ENCODE results near the gene RNF223. TPM values are rescaled to one million over a fixed set of nuclear protein-coding genes. Genes with fewer than 3 reads are reported as not detected.

The RNF223 gene
- total RNA-seq, 4 donors from 2014 or later: not detected

DNA sequence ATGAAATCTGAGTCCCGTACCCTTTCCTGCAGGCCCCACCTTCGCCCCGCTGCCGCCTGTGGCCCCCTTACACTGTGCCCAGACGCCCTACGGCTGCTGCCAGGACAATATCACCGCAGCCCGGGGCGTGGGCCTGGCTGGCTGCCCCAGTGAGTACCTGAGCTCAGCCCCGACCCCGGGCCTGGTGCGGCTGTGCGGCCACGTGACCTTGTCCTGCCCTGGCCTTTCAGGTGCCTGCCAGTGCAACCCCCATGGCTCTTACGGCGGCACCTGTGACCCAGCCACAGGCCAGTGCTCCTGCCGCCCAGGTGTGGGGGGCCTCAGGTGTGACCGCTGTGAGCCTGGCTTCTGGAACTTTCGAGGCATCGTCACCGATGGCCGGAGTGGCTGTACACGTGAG is 29.0 kb downstream of the RNF223 start:
- ATAC-seq (ENCODE audit: low FRiP score) (no peak), DNase-seq (ENCODE audit: low spot score) (no peak)
- TF ChIP-seq, protein P1, sequence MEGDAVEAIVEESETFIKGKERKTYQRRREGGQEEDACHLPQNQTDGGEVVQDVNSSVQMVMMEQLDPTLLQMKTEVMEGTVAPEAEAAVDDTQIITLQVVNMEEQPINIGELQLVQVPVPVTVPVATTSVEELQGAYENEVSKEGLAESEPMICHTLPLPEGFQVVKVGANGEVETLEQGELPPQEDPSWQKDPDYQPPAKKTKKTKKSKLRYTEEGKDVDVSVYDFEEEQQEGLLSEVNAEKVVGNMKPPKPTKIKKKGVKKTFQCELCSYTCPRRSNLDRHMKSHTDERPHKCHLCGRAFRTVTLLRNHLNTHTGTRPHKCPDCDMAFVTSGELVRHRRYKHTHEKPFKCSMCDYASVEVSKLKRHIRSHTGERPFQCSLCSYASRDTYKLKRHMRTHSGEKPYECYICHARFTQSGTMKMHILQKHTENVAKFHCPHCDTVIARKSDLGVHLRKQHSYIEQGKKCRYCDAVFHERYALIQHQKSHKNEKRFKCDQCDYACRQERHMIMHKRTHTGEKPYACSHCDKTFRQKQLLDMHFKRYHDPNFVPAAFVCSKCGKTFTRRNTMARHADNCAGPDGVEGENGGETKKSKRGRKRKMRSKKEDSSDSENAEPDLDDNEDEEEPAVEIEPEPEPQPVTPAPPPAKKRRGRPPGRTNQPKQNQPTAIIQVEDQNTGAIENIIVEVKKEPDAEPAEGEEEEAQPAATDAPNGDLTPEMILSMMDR (IDR thresholded peaks at IDR 0.05): no peak

DNA sequence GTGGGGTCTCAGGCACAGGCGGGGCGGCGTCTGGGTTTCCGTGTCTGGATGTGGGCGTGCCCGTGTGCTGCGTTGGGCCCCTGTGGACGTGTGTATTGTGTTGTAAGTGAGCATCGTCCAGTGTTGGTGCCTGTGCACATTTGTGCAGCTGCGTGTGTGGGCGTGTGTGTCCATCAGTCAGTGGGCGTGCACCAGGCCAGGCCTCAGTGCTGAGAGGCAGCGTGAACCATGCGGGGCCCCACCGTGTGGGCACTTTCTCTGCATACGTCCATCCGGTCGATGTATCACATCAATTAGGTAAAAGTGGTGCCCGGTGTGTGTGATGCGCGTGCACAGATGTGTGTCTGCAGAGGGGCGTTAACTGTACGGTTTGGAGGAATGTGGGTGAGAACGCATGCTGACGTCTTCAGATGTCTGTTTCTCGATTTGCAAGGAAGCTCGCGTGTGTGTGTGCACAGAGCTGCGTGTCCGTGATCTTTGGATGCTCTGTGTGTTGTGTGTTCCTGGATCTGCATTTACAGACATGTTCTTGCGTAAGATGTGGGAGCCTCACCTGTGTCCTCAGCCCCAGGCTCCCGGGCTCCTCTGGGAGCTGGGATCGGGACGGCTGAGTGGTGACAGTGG is 29.5 kb downstream of the RNF223 start:
- TF ChIP-seq, protein P1 (IDR thresholded peaks at IDR 0.05): no peak
- no peak for ATAC-seq (ENCODE audit: low FRiP score)
- no peak for DNase-seq (ENCODE audit: low spot score)

DNA sequence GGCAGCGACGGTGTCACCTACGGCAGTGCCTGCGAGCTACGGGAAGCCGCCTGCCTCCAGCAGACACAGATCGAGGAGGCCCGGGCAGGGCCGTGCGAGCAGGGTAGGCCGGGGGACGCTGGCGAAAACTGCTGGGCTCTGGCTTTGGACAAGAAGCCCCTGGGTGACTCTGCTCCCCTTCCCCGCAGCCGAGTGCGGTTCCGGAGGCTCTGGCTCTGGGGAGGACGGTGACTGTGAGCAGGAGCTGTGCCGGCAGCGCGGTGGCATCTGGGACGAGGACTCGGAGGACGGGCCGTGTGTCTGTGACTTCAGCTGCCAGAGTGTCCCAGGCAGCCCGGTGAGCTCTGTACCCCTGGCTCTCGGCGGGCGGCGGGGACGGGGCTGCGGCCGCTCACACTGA is 30.2 kb downstream of the RNF223 start:
- no peak for ATAC-seq (ENCODE audit: low FRiP score)
- no peak for DNase-seq (ENCODE audit: low spot score)
- TF ChIP-seq, protein P1 (IDR thresholded peaks at IDR 0.05): no peak

DNA sequence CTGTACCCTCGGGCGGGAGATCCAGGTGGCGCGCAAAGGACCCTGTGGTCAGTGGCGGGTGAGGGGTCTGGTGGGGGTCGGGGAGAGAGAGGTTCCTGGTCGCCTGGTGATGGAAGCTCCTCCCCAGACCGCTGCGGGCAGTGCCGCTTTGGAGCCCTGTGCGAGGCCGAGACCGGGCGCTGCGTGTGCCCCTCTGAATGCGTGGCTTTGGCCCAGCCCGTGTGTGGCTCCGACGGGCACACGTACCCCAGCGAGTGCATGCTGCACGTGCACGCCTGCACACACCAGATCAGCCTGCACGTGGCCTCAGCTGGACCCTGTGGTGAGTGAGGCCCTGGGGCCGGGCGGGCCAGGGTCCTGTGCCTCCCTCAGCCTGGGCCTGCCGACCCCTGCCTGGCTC is 30.7 kb downstream of the RNF223 start:
- DNase-seq (ENCODE audit: low spot score) (no peak), ATAC-seq (ENCODE audit: low FRiP score) (no peak)
- TF ChIP-seq, protein P1 (IDR thresholded peaks at IDR 0.05): no peak

DNA sequence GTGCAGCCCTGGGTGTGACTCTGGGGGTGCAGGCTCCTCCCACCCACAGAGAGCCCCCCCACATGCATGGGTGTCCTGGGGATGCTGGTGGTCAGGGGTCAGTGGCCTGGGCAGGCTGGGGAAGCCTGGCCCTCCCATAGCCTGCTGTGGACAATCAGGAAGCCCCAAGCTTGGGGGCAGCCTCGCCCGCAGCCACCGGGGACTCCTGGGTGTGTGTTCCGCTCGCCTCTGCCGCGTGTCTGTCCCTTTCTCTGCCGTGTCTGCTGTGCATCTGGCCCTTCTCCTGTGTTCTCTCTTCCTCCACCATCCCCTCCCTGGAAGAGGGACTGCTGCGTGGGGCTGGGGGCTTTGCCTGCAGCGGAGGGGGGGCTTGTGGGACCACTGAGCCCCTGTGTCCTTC is 31.3 kb downstream of the RNF223 start:
- no peak for DNase-seq (ENCODE audit: low spot score)
- ATAC-seq (ENCODE audit: low FRiP score): no peak
- TF ChIP-seq, protein P1 (IDR thresholded peaks at IDR 0.05): no peak

DNA sequence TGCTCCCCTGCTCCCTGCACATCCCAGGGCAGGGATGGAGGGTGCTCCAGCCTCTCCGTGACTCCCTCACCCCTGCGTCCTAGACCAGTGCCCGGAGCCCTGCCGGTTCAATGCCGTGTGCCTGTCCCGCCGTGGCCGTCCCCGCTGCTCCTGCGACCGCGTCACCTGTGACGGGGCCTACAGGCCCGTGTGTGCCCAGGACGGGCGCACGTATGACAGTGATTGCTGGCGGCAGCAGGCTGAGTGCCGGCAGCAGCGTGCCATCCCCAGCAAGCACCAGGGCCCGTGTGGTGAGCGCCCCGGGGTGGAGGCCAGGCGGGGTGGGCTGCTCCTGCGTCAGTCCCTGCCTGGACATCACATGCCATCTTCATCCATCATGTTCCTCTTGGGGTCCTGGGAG is 32.2 kb downstream of the RNF223 start:
- TF ChIP-seq, protein P1 (IDR thresholded peaks at IDR 0.05): no peak
- no peak for ATAC-seq (ENCODE audit: low FRiP score)
- no peak for DNase-seq (ENCODE audit: low spot score)

DNA sequence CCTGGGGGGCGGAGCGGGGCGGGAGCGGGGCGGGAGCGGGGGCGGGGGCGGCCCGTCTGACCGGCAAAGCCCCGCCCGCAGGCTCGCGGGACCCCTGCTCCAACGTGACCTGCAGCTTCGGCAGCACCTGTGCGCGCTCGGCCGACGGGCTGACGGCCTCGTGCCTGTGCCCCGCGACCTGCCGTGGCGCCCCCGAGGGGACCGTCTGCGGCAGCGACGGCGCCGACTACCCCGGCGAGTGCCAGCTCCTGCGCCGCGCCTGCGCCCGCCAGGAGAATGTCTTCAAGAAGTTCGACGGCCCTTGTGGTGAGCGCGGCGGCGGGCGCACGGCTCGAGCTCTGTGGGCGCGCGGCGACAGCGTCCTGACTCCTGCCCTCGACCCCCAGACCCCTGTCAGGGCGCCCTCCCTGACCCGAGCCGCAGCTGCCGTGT is 33.0 kb downstream of the RNF223 start:
- TF ChIP-seq, protein P1 (IDR thresholded peaks at IDR 0.05): no peak
- ATAC-seq (ENCODE audit: low FRiP score): no peak
- DNase-seq (ENCODE audit: low spot score): no peak
